Breast epithelium (tissue), 4 donors: ENCODE measurements around the gene ARHGAP26. TPM values are rescaled to one million over a fixed set of nuclear protein-coding genes. Genes with fewer than 3 reads are reported as not detected.

ENCODE experiments used
- DNase-seq, 2 donors: peaks; one replicate each; pipeline ENCODE4 v3.0.0-alpha.2; 2019; ENCODE audit warnings: low spot score in 2 of 2
- H3K27ac ChIP-seq, 2 donors: fragments of 200-600 bp; sonication (generic) in 1 of 2; one replicate each; pipeline ENCODE4 v1.5.1; 2016 to 2019; ENCODE audit warnings: mild to moderate bottlenecking in 1 of 2
- H3K27me3 ChIP-seq, 2 donors: fragments of 200-600 bp; sonication (generic) in 1 of 2; one replicate each; pipeline versions ENCODE4 v1.5.1 to v1.6.0; 2017 to 2019; ENCODE audit warnings: control low read depth in 1 of 2, mild to moderate bottlenecking in 1 of 2
- H3K36me3 ChIP-seq: fragments of 200-600 bp; one replicate; pipeline ENCODE4 v1.5.1; 2019
- H3K4me1 ChIP-seq, 2 donors: fragments of 200-600 bp; sonication (generic); one replicate each; pipeline ENCODE4 v1.5.1; 2016 to 2019; ENCODE audit warnings: control low read depth in 1 of 2
- H3K4me3 ChIP-seq, 3 donors: fragments of 200-600 bp; sonication (generic); 1 replicate in 2 of 3; 2 replicates in 1 of 3; pipeline ENCODE4 v1.5.1; 2016 to 2019; ENCODE audit warnings: mild to moderate bottlenecking in 3 of 3, moderate library complexity in 2 of 3
- H3K9me3 ChIP-seq, 2 donors: fragments of 200-600 bp; sonication (generic) in 1 of 2; one replicate each; pipeline ENCODE4 v1.5.1; 2016 to 2019; ENCODE audit warnings: control low read depth in 1 of 2
- POLR2A ChIP-seq: fragments of 450-650 bp; IDR thresholded peaks from one replicate; pipeline ENCODE4 v1.6.1; 2016; ENCODE audit warnings: antibody characterized with exemption, mild to moderate bottlenecking, moderate library complexity
- POLR2AphosphoS5 ChIP-seq, 3 donors: sonication (generic); formaldehyde crosslinking; IDR thresholded peaks; one replicate each; pipeline ENCODE4 v1.6.1; 2017; ENCODE audit warnings: antibody characterized with exemption in 3 of 3
- intact Hi-C: fragments of 100-400 bp; cut with DNase I; formaldehyde crosslinking; loops from one replicate; pipeline ENCODE4 v1.15.1; 2023; ENCODE audit warnings: low total_unique reads
- total RNA-seq, 3 donors: library from RNA; depleted of rRNA; stranded (reverse); fragments of >200 nt; gene quantifications; one replicate each; pipeline ENCODE4 v1.1.0, GENCODE V29; 2016
- TF ChIP-seq, protein P1 (sequence below), 3 donors: fragments of 450-650 bp; IDR thresholded peaks; one replicate each; pipeline ENCODE4 v1.5.1; 2016 to 2017; ENCODE audit warnings: antibody characterized with exemption in 3 of 3, mild to moderate bottlenecking in 3 of 3, moderate library complexity in 3 of 3

ARHGAP26 gene
- total RNA-seq, 3 donors from 2014 or later: 33.1 to 89.0 (median 56.4) TPM

DNA sequence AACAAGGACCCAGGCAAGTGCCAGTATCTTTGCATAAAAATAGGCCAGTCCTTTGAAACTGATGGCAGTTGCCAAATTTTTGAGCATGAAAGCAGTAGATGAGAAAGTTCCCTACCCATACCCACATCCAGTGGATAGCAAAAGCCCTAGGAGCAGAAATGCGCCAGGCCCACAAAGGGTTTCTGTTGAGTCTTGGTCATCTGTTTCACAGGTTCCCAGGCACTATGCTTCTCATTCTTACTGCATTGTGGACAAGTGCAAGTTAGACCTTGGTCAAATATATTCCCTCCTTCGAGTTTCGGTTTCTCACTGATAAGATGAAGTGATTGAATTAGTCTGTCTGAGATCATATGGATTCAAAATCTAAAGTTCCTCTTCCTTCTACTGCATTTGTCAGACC lies 481.0 kb downstream of the ARHGAP26 start:
- intact Hi-C loops: no loop called here

GRCh38 chr5:143251946-143252345 lies 481.8 kb downstream of the ARHGAP26 start:
- intact Hi-C loops: no loop called here
- TF ChIP-seq POLR2AphosphoS5 (IDR thresholded peaks at IDR 0.05): no peak
- TF ChIP-seq, protein P1, sequence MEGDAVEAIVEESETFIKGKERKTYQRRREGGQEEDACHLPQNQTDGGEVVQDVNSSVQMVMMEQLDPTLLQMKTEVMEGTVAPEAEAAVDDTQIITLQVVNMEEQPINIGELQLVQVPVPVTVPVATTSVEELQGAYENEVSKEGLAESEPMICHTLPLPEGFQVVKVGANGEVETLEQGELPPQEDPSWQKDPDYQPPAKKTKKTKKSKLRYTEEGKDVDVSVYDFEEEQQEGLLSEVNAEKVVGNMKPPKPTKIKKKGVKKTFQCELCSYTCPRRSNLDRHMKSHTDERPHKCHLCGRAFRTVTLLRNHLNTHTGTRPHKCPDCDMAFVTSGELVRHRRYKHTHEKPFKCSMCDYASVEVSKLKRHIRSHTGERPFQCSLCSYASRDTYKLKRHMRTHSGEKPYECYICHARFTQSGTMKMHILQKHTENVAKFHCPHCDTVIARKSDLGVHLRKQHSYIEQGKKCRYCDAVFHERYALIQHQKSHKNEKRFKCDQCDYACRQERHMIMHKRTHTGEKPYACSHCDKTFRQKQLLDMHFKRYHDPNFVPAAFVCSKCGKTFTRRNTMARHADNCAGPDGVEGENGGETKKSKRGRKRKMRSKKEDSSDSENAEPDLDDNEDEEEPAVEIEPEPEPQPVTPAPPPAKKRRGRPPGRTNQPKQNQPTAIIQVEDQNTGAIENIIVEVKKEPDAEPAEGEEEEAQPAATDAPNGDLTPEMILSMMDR (IDR thresholded peaks at IDR 0.05): no peak
- no peak for TF ChIP-seq POLR2A
- H3K4me1 ChIP-seq: no peaks in the 10 kb centered on the region

More for the DNA sequence above, 481.0 kb downstream of the ARHGAP26 start:
- Histone ChIP-seq H3K27ac (no peak overlapping the region), H3K36me3 (no peaks in the 10 kb centered on the region), H3K4me3 (no peak overlapping the region), H3K27me3 (no peaks in the 10 kb centered on the region), H3K9me3 (no peaks in the 10 kb centered on the region), H3K4me1 (no peaks in the 10 kb centered on the region)
- DNase-seq: no peak
- no peak for TF ChIP-seq POLR2A
- TF ChIP-seq, protein P1 (IDR thresholded peaks at IDR 0.05): no peak
- TF ChIP-seq POLR2AphosphoS5 (IDR thresholded peaks at IDR 0.05): no peak

GRCh38 chr5:143254819-143255218 lies 484.6 kb downstream of the ARHGAP26 start:
- TF ChIP-seq, protein P1 (IDR thresholded peaks at IDR 0.05): no peak
- TF ChIP-seq POLR2AphosphoS5 (IDR thresholded peaks at IDR 0.05) (no peak), POLR2A (no peak)

More at GRCh38 chr5:143251946-143252345, 481.8 kb downstream of the ARHGAP26 start:
- H3K36me3 ChIP-seq: no peaks in the 10 kb centered on the region
- no peak for DNase-seq
- H3K27me3 ChIP-seq: no peaks in the 10 kb centered on the region
- H3K27ac ChIP-seq: no peak overlapping the region
- H3K4me3 ChIP-seq: no peak overlapping the region
- no peaks in the 10 kb centered on the region for H3K9me3 ChIP-seq

GRCh38 chr5:143258559-143259253 lies 488.5 kb downstream of the ARHGAP26 start:
- Histone ChIP-seq H3K4me1 (no peaks in the 10 kb centered on the region), H3K27ac (no peak overlapping the region), H3K36me3 (no peaks in the 10 kb centered on the region), H3K9me3 (no peaks in the 10 kb centered on the region), H3K4me3 (no peak overlapping the region), H3K27me3 (no peaks in the 10 kb centered on the region)
- no peak for DNase-seq
- no peak for TF ChIP-seq POLR2AphosphoS5 (IDR thresholded peaks at IDR 0.05)
- TF ChIP-seq POLR2A: no peak
- TF ChIP-seq, protein P1 (IDR thresholded peaks at IDR 0.05): no peak
- intact Hi-C loops: no loop called here

More at GRCh38 chr5:143254819-143255218, 484.6 kb downstream of the ARHGAP26 start:
- intact Hi-C loops: no loop called here
- no peak overlapping the region for H3K4me3 ChIP-seq
- H3K9me3 ChIP-seq: no peaks in the 10 kb centered on the region
- no peaks in the 10 kb centered on the region for H3K4me1 ChIP-seq
- DNase-seq: no peak
- H3K27ac ChIP-seq: no peak overlapping the region
- no peaks in the 10 kb centered on the region for H3K27me3 ChIP-seq
- no peaks in the 10 kb centered on the region for H3K36me3 ChIP-seq

DNA sequence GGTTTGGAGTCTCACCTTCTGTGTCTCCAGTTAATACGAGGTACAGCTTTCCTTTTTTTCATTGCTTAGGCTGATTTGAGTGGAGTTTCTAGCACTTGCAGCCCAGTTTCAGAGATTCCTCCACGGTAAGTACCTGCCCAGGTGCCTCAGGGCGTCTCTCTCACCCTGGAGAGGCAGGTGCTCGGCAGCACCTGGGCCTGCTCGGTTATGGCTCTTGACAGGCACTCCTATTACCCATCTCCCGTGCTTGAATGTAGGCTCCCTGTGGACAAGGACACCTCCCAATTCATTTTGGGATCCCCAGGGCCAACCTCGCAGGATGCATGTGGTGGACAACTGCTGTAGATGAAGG lies 489.1 kb downstream of the ARHGAP26 start:
- no peaks in the 10 kb centered on the region for H3K36me3 ChIP-seq
- no peak for DNase-seq
- TF ChIP-seq POLR2AphosphoS5 (IDR thresholded peaks at IDR 0.05) (no peak), POLR2A (no peak)
- TF ChIP-seq, protein P1 (IDR thresholded peaks at IDR 0.05): no peak
- H3K27ac ChIP-seq: no peak overlapping the region
- intact Hi-C loops: no loop called here
- H3K9me3 ChIP-seq: no peaks in the 10 kb centered on the region
- H3K4me3 ChIP-seq: no peak overlapping the region
- no peaks in the 10 kb centered on the region for H3K27me3 ChIP-seq
- no peaks in the 10 kb centered on the region for H3K4me1 ChIP-seq
